ENCODE data around the gene GPRC6A.

GRCh38 chr6:116858060-116858459 is 29.2 kb upstream of the GPRC6A start:
- TF ChIP-seq CTCF (IDR thresholded peaks at IDR 0.05; ENCODE audit: low read depth, low read length, poor library complexity, severe bottlenecking): no peak
- TF ChIP-seq EZH2phosphoT487 (IDR thresholded peaks at IDR 0.05; ENCODE audit: borderline replicate concordance, low read length): no peak
